ENCODE measurements around the gene TAOK1. TPM values are rescaled to one million over a fixed set of nuclear protein-coding genes. Genes with fewer than 3 reads are reported as not detected.
"Not testable (repeated sequence)": the region's sequence is repeated elsewhere in the genome, so short reads cannot be mapped to it uniquely, and the experiment has no call there.

TAOK1 gene
- total and polyA plus RNA-seq, 4 donors = 4.3 to 20.5 (median 12.6) TPM

DNA sequence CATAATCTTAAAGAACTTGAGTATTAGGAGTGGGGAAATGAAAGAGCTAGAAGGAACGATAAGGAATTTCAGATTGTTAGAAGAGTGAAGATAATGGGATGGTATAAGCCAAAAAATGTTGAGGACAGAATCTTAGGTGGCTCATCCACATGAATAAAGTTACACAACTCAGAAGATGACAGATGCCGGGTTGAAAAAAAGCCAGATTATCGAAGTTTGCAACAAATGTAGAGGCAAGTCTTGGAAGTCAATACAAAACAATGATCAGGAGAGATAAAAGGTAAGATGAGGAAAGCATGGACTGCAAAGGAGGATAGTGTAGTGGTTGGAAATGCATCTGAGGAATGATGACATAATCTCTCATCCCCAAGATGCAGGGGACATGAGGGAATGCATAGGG is 45.1 kb upstream of the TAOK1 start:
- no peak for TF ChIP-seq FOXA1 (IDR thresholded peaks at IDR 0.05)
- no peak for TF ChIP-seq EGR1 (IDR thresholded peaks at IDR 0.05; ENCODE audit: low read depth in 2 of 2)
- TF ChIP-seq, protein P1, sequence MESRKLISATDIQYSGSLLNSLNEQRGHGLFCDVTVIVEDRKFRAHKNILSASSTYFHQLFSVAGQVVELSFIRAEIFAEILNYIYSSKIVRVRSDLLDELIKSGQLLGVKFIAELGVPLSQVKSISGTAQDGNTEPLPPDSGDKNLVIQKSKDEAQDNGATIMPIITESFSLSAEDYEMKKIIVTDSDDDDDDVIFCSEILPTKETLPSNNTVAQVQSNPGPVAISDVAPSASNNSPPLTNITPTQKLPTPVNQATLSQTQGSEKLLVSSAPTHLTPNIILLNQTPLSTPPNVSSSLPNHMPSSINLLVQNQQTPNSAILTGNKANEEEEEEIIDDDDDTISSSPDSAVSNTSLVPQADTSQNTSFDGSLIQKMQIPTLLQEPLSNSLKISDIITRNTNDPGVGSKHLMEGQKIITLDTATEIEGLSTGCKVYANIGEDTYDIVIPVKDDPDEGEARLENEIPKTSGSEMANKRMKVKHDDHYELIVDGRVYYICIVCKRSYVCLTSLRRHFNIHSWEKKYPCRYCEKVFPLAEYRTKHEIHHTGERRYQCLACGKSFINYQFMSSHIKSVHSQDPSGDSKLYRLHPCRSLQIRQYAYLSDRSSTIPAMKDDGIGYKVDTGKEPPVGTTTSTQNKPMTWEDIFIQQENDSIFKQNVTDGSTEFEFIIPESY (IDR thresholded peaks at IDR 0.05) = no peak
- TF ChIP-seq, protein P2, sequence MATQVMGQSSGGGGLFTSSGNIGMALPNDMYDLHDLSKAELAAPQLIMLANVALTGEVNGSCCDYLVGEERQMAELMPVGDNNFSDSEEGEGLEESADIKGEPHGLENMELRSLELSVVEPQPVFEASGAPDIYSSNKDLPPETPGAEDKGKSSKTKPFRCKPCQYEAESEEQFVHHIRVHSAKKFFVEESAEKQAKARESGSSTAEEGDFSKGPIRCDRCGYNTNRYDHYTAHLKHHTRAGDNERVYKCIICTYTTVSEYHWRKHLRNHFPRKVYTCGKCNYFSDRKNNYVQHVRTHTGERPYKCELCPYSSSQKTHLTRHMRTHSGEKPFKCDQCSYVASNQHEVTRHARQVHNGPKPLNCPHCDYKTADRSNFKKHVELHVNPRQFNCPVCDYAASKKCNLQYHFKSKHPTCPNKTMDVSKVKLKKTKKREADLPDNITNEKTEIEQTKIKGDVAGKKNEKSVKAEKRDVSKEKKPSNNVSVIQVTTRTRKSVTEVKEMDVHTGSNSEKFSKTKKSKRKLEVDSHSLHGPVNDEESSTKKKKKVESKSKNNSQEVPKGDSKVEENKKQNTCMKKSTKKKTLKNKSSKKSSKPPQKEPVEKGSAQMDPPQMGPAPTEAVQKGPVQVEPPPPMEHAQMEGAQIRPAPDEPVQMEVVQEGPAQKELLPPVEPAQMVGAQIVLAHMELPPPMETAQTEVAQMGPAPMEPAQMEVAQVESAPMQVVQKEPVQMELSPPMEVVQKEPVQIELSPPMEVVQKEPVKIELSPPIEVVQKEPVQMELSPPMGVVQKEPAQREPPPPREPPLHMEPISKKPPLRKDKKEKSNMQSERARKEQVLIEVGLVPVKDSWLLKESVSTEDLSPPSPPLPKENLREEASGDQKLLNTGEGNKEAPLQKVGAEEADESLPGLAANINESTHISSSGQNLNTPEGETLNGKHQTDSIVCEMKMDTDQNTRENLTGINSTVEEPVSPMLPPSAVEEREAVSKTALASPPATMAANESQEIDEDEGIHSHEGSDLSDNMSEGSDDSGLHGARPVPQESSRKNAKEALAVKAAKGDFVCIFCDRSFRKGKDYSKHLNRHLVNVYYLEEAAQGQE (IDR thresholded peaks at IDR 0.05) = no peak
- no peak for TF ChIP-seq HNF4A (conservative IDR thresholded peaks at IDR 0.05)
- no peaks in the 10 kb centered on the region for H3K27me3 ChIP-seq (ENCODE audit: control insufficient read depth in 4 of 4, insufficient read depth in 4 of 4, low read length in 3 of 4)
- H3K9ac ChIP-seq (ENCODE audit: low read depth in 1 of 2, low read length in 2 of 2) = no peak overlapping the region
- H3K4me1 ChIP-seq (ENCODE audit: control insufficient read depth in 4 of 4, insufficient read depth in 4 of 4, low read length in 3 of 4) = no peaks in the 10 kb centered on the region
- no peak overlapping the region for H3K27ac ChIP-seq (ENCODE audit: low read depth in 1 of 2, low read length in 2 of 2)
- no peaks in the 10 kb centered on the region for H3K9me3 ChIP-seq (ENCODE audit: control insufficient read depth in 4 of 4, low read length in 3 of 4)
- WGBS = 76% methylated on average over 3 of the region's 3 CpGs
- no peak for DNase-seq (ENCODE audit: low spot score)
- H3K4me3 ChIP-seq (ENCODE audit: low read depth in 1 of 3, low read length in 3 of 3) = no peak overlapping the region
- no peaks in the 10 kb centered on the region for H3K36me3 ChIP-seq (ENCODE audit: control insufficient read depth in 4 of 4, insufficient read depth in 3 of 4, low read depth in 1 of 4, low read length in 3 of 4)

DNA sequence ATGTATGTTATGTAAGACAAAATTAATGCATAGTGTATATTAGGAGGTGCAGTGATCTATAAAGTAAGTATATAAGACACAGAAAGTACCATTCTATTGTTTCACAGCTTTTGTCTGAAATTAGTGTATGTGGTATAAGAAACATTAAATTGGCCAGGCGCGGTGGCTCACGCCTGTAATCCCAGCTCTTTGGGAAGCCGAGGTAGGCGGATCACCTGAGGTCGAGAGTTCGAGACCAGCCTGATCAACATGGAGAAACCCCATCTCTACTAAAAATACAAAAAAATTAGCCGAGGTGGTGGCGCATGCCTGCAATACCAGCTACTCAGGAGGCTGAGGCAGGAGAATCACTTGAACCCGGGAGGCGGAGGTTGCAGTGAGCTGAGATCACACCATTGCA is 44.7 kb upstream of the TAOK1 start:
- not testable (repeated sequence) for H3K36me3 ChIP-seq (ENCODE audit: control insufficient read depth in 4 of 4, insufficient read depth in 3 of 4, low read depth in 1 of 4, low read length in 3 of 4); H3K9ac ChIP-seq (ENCODE audit: low read depth in 1 of 2, low read length in 2 of 2); H3K4me3 ChIP-seq (ENCODE audit: low read depth in 1 of 3, low read length in 3 of 3); DNase-seq (ENCODE audit: low spot score); H3K27ac ChIP-seq (ENCODE audit: low read depth in 1 of 2, low read length in 2 of 2); H3K9me3 ChIP-seq (ENCODE audit: control insufficient read depth in 4 of 4, low read length in 3 of 4); H3K27me3 ChIP-seq (ENCODE audit: control insufficient read depth in 4 of 4, insufficient read depth in 4 of 4, low read length in 3 of 4); H3K4me1 ChIP-seq (ENCODE audit: control insufficient read depth in 4 of 4, insufficient read depth in 4 of 4, low read length in 3 of 4)
- 95% methylated on average over 11 of the region's 11 CpGs for WGBS

DNA sequence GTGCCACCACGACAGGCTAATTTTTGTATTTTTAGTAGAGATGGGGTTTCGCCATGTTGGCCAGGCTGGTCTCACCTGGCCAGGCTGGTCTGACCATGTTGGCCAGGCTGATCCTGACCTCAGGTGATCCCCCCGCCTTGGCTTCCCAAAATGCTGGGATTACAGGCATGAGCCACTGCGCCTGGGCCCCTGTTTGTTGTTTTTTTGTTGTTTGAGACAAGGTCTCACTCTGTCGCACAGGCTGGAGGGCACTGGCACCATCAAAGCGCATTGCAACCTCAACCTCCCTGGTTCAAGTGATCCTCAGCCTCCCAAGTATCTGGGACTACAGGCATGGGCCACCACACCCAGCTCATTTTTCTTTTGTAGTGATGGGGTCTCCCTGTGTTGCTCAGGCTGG is 43.7 kb upstream of the TAOK1 start:
- Histone ChIP-seq H3K27ac (ENCODE audit: low read depth in 1 of 2, low read length in 2 of 2) (no peak overlapping the region), H3K4me1 (ENCODE audit: control insufficient read depth in 4 of 4, insufficient read depth in 4 of 4, low read length in 3 of 4) (no peaks in the 10 kb centered on the region), H3K27me3 (ENCODE audit: control insufficient read depth in 4 of 4, insufficient read depth in 4 of 4, low read length in 3 of 4) (no peaks in the 10 kb centered on the region), H3K4me3 (ENCODE audit: low read depth in 1 of 3, low read length in 3 of 3) (no peak overlapping the region), H3K36me3 (ENCODE audit: control insufficient read depth in 4 of 4, insufficient read depth in 3 of 4, low read depth in 1 of 4, low read length in 3 of 4) (no peaks in the 10 kb centered on the region), H3K9ac (ENCODE audit: low read depth in 1 of 2, low read length in 2 of 2) (no peak overlapping the region), H3K9me3 (ENCODE audit: control insufficient read depth in 4 of 4, low read length in 3 of 4) (no peaks in the 10 kb centered on the region)
- DNase-seq (ENCODE audit: low spot score) = no peak
- 94% methylated on average over 6 of the region's 6 CpGs for WGBS
- TF ChIP-seq, protein P1 (IDR thresholded peaks at IDR 0.05) = no peak
- no peak for TF ChIP-seq EGR1 (IDR thresholded peaks at IDR 0.05; ENCODE audit: low read depth in 2 of 2)
- TF ChIP-seq JUND (IDR thresholded peaks at IDR 0.05) = no peak

All from liver (tissue), 9 donors.